GM19455 (cell line): ENCODE results near the gene CES5A.
"Not testable (repeated sequence)": the region's sequence is repeated elsewhere in the genome, so short reads cannot be mapped to it uniquely, and the experiment has no call there.

Experiments
- ATAC-seq: cut with Tn5 transposase; IDR thresholded peaks from one replicate; pipeline ENCODE4 v1.9.1; 2021; ENCODE audit not compliant: unreplicated experiment

Gene CES5A

GRCh38 chr16:55832425-55832772, 42.8 kb downstream of the CES5A start:
- ATAC-seq, result no peak

DNA sequence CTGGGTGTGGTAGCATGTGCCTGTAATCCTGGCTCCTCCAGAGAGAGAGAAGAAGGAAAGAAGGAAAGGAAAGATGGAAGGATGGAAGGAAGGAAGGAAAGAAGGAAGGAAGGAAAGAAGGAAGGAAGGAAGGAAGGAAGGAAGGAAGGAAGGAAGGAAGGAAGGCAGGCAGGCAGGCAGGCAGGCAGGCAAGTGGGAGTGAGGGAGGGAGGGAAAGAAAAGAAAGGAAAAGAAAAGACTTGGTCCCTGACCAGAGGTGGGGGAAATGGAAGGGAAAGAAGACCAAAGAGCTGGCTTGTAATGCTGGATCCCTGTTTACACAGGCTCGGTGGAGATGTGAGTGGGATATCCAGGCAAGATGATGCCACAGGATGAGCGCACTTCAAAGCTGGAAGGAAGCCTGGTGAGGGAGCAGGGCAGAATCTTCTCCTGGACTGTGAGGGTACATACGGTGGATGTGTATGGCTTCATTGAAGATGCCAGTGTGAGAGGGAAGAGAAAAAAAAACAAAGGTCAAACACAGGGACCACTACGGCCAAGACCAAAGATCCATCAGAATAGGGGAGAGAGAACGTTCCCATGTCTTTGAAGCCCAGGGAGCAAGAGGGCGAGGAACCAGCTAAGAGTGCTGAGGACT, 44.4 kb downstream of the CES5A start:
- no peak for ATAC-seq

- ATAC-seq, result not testable (repeated sequence)
These were observed 45.9 kb downstream of the CES5A start for GRCh38 chr16:55829232-55829631.

DNA sequence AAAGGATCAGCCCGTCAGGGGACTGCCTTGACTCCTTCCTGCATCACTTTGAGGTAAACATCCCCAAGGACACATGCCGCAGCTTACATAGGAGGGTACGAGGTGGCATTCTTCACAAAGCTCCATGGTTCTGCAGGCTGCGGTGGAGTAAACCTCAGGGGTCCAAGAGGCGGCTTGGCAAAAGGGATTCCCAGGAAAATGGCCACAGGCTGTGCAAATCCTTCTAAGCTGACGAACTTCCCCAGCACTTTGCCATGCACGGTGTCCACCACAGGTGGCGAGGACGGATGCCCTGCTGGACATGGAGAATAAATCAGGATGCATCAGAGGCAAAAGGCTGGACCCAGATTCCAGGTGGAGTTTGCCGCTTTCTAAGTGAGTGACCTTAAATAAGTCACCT, 46.5 kb downstream of the CES5A start:
- ATAC-seq, result no peak

DNA sequence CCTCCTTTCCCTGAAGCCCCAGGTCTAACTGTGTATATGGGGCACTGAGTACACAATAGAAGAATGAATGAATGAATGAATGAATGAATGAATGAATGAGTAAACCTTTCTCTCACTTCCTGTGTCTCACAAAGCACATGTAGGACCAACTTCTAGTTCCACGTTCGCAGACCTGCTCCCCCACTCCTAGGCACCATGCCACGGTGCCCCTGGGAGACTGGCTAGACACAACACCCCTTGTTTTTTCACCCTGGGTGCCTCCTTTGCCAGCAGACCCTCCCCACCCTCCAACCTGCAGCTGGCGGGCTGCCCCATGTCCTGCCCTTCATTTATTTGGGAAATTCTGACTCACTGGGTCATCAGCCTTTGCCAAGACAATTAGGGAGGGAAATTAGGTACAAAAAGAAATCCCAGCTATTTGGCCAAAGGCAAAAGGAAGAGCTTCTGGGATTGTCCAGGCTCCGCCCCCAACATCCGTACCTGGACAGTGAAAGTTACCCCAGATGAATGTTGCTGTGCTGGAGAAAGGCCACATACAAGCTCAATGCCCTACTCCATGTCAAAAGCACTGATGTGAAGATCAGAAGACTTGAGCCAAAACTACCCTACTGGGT, 50.0 kb downstream of the CES5A start:
- ATAC-seq, result no peak

DNA sequence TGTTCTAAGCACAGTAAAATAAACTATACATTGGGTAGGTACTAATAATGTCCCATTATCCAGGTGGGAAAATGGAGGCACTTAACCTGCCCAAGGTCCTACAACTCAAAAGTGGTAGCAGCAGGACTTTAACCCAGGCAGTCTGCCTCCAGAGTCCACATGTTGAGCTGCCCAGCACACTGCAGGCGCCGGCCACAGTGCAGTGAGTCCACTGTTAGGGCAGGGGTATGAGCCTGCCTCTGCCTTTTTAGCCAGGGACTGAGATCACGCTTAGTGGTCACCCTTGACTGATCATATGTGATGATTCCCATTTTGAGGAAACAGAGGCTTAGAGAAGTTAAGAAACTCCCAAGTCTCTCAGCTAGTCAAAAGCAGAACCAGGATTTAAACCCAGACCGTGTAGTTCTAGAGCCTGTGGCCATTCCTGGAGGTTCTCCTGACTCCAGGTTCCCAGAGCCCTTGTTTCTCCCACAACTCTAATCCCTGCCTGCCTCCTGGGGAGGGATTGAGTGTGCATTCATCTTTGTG, 50.6 kb downstream of the CES5A start:
- ATAC-seq, result no peak

- ATAC-seq, result no peak
These were observed 52.8 kb downstream of the CES5A start for GRCh38 chr16:55822280-55822810.

- ATAC-seq, result no peak
These were observed 54.0 kb downstream of the CES5A start for GRCh38 chr16:55821210-55821609.

DNA sequence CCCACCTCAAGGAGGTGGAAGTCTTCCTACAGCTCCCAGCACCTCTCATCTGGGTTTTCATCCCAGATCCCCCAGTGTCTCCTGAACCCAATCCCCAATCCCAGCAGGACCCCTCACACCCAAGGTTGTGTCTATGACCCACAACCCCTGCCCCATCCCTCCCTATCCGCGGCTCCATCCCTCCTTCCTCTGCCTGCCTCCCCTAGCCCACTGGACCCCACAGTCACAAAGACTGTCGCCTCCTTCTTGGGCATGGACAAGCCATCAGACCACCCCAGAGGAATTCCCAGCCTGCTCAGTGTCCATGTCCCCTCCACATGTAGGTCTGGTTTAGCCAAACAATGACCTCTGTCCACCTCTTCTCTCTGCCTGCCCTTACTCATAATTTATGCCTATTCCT, 54.6 kb downstream of the CES5A start:
- no peak for ATAC-seq

- no peak for ATAC-seq
These were observed 57.8 kb downstream of the CES5A start for GRCh38 chr16:55817236-55817912.

DNA sequence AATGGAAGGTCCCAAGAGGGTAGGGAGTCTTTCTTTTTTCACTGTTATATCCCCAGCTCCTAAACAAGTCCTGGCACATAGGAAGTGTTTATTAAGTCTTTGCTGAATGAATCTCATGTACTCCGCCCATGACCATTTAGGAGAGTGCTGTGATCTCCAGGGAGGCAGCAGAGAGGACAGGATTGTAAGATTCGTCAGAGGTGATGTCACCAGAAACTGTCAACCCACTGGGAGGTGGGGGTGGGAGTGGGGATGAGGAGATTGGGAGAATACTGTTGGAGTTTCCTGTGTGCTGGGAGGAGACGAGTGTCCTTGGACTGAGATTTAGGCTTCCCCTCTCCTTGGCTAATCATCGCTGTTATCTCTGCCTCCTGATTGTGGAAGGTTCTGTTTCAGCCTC, 59.0 kb downstream of the CES5A start:
- ATAC-seq, result not testable (repeated sequence)

DNA sequence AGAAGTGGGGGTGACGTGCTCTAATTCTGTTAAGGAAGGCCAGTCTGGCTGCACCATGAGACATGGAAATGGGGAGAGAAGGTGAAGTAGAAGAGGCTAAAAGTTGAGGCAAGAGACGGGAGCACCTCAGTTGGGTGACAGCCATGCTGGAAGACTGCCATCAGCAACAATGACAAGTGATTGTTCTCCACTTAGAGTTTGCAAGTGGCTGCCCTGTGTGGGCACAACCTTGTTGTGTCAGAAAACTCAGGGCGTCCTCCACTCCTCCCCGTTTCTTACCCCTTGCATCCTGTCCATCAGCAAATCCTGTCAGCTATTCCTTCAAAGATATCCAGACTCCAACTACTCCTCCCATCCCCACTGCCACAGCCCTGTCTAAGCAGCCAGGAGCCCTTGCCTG, 59.9 kb downstream of the CES5A start:
- ATAC-seq, result no peak

DNA sequence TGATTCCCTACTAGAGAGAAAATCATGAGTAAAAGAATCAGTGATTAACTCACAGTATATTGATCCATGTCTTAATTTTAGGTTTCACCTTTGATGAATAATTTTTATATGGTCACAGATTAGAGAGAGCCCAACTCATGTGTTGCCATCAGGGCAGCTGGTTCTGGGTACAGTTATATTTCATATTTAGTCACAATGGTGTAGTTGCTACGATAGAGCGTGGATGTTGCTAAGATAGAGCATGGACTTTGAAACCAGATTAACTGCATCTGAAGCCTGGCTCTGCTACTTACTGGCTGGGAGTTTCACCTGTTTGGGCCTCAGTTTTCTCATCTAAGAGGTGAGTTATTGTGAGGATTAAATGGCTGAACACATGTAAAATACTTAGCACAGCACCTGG, 61.0 kb downstream of the CES5A start:
- not testable (repeated sequence) for ATAC-seq

GRCh38 chr16:55813730-55814129, 61.4 kb downstream of the CES5A start:
- ATAC-seq, result not testable (repeated sequence)

DNA sequence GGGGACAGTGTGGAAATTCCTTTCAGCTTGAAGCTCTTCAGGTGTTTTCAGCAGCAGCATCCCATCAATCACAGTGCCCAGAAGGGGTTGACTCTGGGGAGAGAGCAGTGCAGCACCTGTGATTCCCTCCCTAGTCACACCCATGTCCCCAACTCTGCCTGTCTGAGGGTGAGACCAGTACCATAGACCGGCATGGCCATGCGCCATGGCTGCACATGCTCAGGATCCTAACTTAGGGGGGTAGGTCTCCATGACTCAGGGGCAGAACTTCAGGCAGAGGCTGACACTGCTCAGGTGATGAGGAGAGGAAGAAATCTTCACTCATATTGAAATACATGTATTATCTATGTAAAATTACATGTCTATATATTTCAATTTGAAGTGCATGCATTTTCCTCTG, 62.2 kb downstream of the CES5A start:
- ATAC-seq, result no peak

GRCh38 chr16:55811811-55812210, 63.4 kb downstream of the CES5A start:
- no peak for ATAC-seq

- ATAC-seq, result no peak
These were observed 64.7 kb downstream of the CES5A start for GRCh38 chr16:55810451-55810961.

GRCh38 chr16:55809851-55810250, 65.3 kb downstream of the CES5A start:
- ATAC-seq, result no peak

GRCh38 chr16:55809386-55809785, 65.8 kb downstream of the CES5A start:
- no peak for ATAC-seq

DNA sequence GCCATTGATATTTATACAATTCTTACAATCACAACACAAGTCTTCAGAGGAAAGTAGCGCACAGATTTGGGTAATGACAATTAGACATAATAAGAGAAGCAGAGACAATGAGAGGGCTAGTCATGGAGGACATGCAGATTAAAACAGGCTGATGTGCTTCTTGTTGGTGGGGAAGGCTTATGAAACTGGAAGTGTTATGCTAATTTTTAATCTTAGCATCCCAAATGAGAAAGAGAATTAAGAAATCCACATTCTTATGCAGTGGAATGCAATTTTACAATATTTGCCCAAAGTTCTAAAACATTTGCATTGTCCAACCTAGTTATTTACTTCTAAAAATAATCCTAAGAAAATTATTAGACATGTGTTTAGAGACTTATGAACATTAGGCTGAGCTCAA, 66.9 kb downstream of the CES5A start:
- ATAC-seq, result not testable (repeated sequence)

DNA sequence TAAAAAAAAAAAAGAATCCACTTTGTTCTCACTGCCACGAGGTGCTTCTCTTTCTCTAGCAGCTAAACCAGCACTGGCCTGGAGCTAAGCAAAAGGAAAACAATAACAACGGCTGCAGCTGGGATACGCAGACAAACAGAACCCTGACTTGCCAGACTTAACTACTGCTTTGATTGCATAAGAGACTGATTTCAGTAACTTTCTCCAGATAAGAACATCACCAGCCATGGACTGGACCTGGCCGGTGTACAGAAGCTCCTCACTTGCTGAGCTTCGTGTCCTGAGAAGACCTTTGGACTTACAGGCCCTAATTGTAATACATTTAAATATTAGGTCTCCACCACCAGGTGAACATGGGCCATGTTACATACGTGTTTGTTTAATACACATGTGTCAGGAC, 70.1 kb downstream of the CES5A start:
- not testable (repeated sequence) for ATAC-seq

DNA sequence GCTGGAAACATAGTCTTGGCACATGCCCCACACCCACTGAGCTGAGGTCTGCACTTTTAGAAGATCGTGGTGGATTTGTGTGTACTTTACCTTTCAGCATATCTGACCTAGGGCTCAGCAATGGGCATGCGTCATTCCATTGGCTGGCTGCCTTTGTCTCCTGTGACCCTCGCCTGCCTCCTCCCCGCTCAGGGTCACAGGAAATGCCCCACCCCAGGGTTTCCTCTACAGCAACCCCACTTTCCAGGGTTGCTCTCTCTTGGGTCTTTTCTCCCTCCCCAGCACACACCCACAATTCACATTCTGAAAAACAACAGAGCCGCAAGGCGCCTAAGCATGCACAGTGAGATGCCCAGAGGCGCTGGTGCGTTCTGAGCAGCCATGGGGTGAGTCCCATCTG, 71.5 kb downstream of the CES5A start:
- ATAC-seq, result not testable (repeated sequence)
